ENCODE results near the gene PLPP6. TPM values are rescaled to one million over a fixed set of nuclear protein-coding genes. Genes with fewer than 3 reads are reported as not detected.

The PLPP6 gene
- total RNA-seq = 10 to 100 TPM in 3 of 4 donors, 1 to 10 TPM in 1; 8.4 to 15.1 (median 12.8) TPM

- Histone ChIP-seq H3K36me3 (no peaks in the 10 kb centered on the region), H3K27ac (peak within 1 kb of the TSS; percentile 88), H3K4me3 (peak within 1 kb of the TSS; percentile 98), H3K9me3 (no peaks in the 10 kb centered on the region), H3K27me3 (no peaks in the 10 kb centered on the region), H3K4me1 (peaks cover 48% of the 10 kb centered on the region)
- 4% methylated on average over 22 of the region's 70 CpGs for WGBS
- TF ChIP-seq CTCF (IDR thresholded peaks at IDR 0.05) (peak; percentile 19 to 56), EP300 (IDR thresholded peaks at IDR 0.05) (no peak), POLR2A (IDR thresholded peaks at IDR 0.05) (peak in 1 of 2 donors; percentile 70), POLR2AphosphoS5 (IDR thresholded peaks at IDR 0.05) (peak in 2 of 3 donors; percentile 82 to 88)
- peak; percentile 92 to 94 for DNase-seq (ENCODE audit: low spot score in 2 of 2)
Observed at GRCh38 chr9:4662108-4662988, at the start of gene PLPP6. Gene PLPP6 (plus strand): TSS chr9:4662294. CDS start chr9:4662376, 82 bp downstream.

- no peak for DNase-seq (ENCODE audit: low spot score in 2 of 2)
- H3K9me3 ChIP-seq = no peaks in the 10 kb centered on the region
- no peak for TF ChIP-seq CTCF (IDR thresholded peaks at IDR 0.05)
- no peaks in the 10 kb centered on the region for H3K36me3 ChIP-seq
- 82% methylated on average over 1 of the region's 1 CpG for WGBS
- no peak overlapping the region for H3K27ac ChIP-seq
- no peaks in the 10 kb centered on the region for H3K4me1 ChIP-seq
- no peaks in the 10 kb centered on the region for H3K27me3 ChIP-seq
- H3K4me3 ChIP-seq = no peak overlapping the region
Observed at GRCh38 chr9:4614627-4615026, 47.5 kb upstream of the PLPP6 start.

- no peaks in the 10 kb centered on the region for H3K27me3 ChIP-seq
- H3K4me1 ChIP-seq = no peaks in the 10 kb centered on the region
- no peak for DNase-seq (ENCODE audit: low spot score in 2 of 2)
- H3K9me3 ChIP-seq = no peaks in the 10 kb centered on the region
- TF ChIP-seq CTCF (IDR thresholded peaks at IDR 0.05) (no peak), POLR2AphosphoS5 (IDR thresholded peaks at IDR 0.05) (no peak), EP300 (IDR thresholded peaks at IDR 0.05) (no peak), POLR2A (IDR thresholded peaks at IDR 0.05) (no peak)
- no peaks in the 10 kb centered on the region for H3K36me3 ChIP-seq
- no peak overlapping the region for H3K27ac ChIP-seq
- no peak overlapping the region for H3K4me3 ChIP-seq
- 55% methylated on average over 4 of the region's 4 CpGs for WGBS
Observed at GRCh38 chr9:4615251-4615650, 46.8 kb upstream of the PLPP6 start.

- 83% methylated on average over 5 of the region's 5 CpGs for WGBS
- H3K4me1 ChIP-seq = no peaks in the 10 kb centered on the region
- no peak for DNase-seq (ENCODE audit: low spot score in 2 of 2)
Observed at GRCh38 chr9:4615778-4616177, 46.3 kb upstream of the PLPP6 start.

More at GRCh38 chr9:4615778-4616177, 46.3 kb upstream of the PLPP6 start:
- H3K4me3 ChIP-seq = no peak overlapping the region
- H3K36me3 ChIP-seq = no peaks in the 10 kb centered on the region
- no peaks in the 10 kb centered on the region for H3K27me3 ChIP-seq
- H3K27ac ChIP-seq = no peak overlapping the region
- no peak for TF ChIP-seq EP300 (IDR thresholded peaks at IDR 0.05)
- TF ChIP-seq POLR2A (IDR thresholded peaks at IDR 0.05) = no peak
- no peak for TF ChIP-seq CTCF (IDR thresholded peaks at IDR 0.05)
- TF ChIP-seq POLR2AphosphoS5 (IDR thresholded peaks at IDR 0.05) = no peak
- H3K9me3 ChIP-seq = no peaks in the 10 kb centered on the region

Measured in suprapubic skin (tissue), 4 donors.